ENCODE data around the gene BICDL2. TPM values are rescaled to one million over a fixed set of nuclear protein-coding genes. Genes with fewer than 3 reads are reported as not detected.

Gene BICDL2
- total and polyA plus RNA-seq, 9 of the 15 experiments (the other 6 are each of a cell fraction or from before 2014, with no cell fraction given), result 0.09 to 0.28 (median 0.09) TPM; not detected in 6

DNA sequence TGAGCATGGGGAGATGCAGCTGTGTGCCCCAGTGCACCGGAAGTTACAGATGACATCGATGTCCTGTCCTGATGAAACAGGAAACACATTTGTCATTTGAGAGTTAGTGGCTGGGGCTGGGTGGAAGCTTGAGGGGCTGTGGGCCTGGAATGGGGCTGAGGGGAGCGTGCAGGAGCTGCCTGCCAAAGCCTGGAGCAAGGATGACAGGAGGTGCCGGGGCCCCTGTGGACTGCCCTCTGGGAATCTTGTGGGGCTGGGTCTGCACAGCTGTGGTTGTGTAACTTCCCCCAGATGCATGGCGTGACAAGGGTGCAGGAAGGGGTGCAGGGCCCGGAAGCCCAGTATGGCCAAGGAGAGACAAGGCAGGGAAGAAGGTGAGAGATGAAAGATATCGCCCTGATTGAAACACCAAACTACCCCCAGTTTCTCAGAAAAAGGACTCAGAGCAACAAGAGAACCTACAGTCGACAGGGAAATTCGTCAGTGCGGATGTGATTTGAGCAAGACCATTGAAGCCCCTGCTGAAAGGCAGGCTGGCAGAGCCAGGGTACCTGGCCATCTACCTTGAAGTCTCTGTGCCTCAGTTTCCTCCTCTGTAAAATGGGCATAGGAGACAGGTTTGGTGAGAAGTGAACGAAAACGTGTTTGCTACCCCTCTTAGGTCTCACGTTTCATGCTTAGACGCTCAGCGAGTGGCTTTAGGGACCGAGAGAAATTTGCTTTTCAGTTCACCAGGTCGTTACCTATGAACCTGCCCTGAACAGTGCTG, 18.4 kb upstream of the BICDL2 start:
- 0 out of 2 replicates have a peak, but pooled peaks cover 3% of the 10 kb centered on the region for H4K20me1 ChIP-seq (replicated peaks; ENCODE audit: control insufficient read depth, insufficient read depth, low read length)
- FAIRE-seq (no peak), ATAC-seq (no peak), DNase-seq (ENCODE audit: extremely low read depth in 1 of 4, low spot score in 3 of 4) (no peak)
- H3K79me2 ChIP-seq (ENCODE audit: control insufficient read depth, insufficient read depth, low read length), result peaks cover 2% of the 10 kb centered on the region; the same call in 2 of the 3 replicates
- ChIA-PET POLR2A (interaction anchor here (0.8 to 0.9 kb wide), 2 partner anchors 113 to 183 kb away, joined by 3 to 4 read pairs; no protein-coding TSS in a partner anchor), CTCF (ENCODE audit: low intra/inter-chr PET ratio) (interaction anchor here (0.6 kb wide), 1 partner anchor 77 kb away, joined by 3 read pairs; no protein-coding TSS in a partner anchor)
- H3K4me3 ChIP-seq, result no peak overlapping the region
- WGBS (ENCODE audit: insufficient coverage, low coverage, missing lambda C conversion rate), result 47% methylated on average over 17 of the region's 17 CpGs
- TF ChIP-seq MEIS2 (IDR thresholded peaks at IDR 0.05; ENCODE audit: partially characterized antibody) (no peak), POLR2G (IDR thresholded peaks at IDR 0.05; ENCODE audit: low read depth, low read length) (peak; percentile 35; the same call in 1 of the 2 replicates), RAD21 (CRISPR knock-in tag; conservative IDR thresholded peaks at IDR 0.05 in 1 of 2, IDR thresholded peaks at IDR 0.05 in 1 of 2) (no peak), RBM25 (IDR thresholded peaks at IDR 0.05; ENCODE audit: low read depth, low read length, severe bottlenecking) (peak; percentile 61), MCM3 (IDR thresholded peaks at IDR 0.05) (no peak), BCOR (IDR thresholded peaks at IDR 0.05) (peak; percentile 63; the same call in 1 of the 2 replicates)
- H3K27me3 ChIP-seq (ENCODE audit: control insufficient read depth in 2 of 2, insufficient read depth in 2 of 2, low read length in 2 of 2), result peaks cover 0 to 8% of the 10 kb centered on the region in 2 experiments; a peak in 2 of 5 replicates
- no peak overlapping the region for H2AFZ ChIP-seq (ENCODE audit: low read depth, low read length)
- no peak overlapping the region for H3K4me2 ChIP-seq (ENCODE audit: insufficient read depth, low read length)
- no peaks in the 10 kb centered on the region for H3K36me3 ChIP-seq (ENCODE audit: control insufficient read depth, insufficient read depth, low read length)
- H3K4me1 ChIP-seq (replicated peaks in 1 of 2; ENCODE audit: control insufficient read depth in 2 of 2, insufficient read depth in 2 of 2, low read length in 2 of 2), result peaks cover 8 to 39% of the 10 kb centered on the region in 2 experiments
- no peak overlapping the region for H3K27ac ChIP-seq (ENCODE audit: extremely low read depth, low read depth, low read length)
- H3K9ac ChIP-seq (ENCODE audit: insufficient read depth in 1 of 2, low read depth in 2 of 2, low read length in 2 of 2), result no peak overlapping the region
- no peaks in the 10 kb centered on the region for H3K9me3 ChIP-seq (replicated peaks; ENCODE audit: control insufficient read depth, insufficient read depth, low read depth, low read length)
- BruUV-seq (replicated peaks), result no TSS peak
- intact Hi-C loops (cut with micrococcal nuclease) (loop anchor here (5.0 to 10.0 kb wide), 2 partner anchors 47 to 120 kb away; no protein-coding TSS in a partner anchor), in situ Hi-C loops (cut with MboI) (no loop called here)
- peaks cover 4% of the 10 kb centered on the region for H3K9me1 ChIP-seq (ENCODE audit: control insufficient read depth, insufficient read depth, low read length)

Data from K562 (cell line).